ENCODE results near the gene MIDN.

DNA sequence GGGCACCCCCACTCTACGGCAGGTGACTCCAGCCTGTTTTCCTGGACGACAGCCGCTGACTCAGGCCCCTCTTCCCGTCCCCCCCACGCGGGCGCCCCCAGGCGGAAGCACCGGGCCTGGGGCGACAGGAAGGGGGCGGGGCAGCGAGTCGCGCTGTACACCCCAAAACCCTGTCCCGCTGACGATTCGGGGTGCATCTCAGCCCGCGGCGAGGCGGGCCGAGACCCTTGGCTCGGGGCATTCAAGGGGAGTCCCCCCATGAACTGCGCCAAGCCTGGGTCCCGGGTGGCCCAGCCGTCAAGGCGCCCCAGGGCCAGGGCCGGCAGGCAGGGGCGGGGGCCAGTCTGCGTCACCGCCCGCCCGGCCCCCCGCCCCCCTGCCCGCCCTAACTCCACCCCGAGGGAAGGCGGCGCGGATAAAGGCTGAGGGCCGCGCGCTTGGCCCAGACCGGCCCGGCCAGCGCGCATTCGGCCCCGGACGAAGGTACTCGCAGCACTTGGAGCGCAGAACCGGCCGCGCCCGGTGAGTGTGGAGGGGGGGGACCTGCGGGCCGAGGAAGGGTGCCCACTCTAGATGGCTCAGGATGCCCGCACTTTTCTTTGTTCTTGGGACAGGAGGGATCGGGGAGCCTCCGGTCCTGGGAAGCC, at the start of gene MIDN:
- peak in 4 of 6 experiments; percentile 34 to 57 (median 46) for TF ChIP-seq CTCF (IDR thresholded peaks at IDR 0.05)
- peak; percentile 90 to 97 (median 92) for TF ChIP-seq POLR2A (IDR thresholded peaks at IDR 0.05)

Data from upper lobe of left lung (tissue), 4 donors.